ENCODE data around the gene MIER3. TPM values are rescaled to one million over a fixed set of nuclear protein-coding genes. Genes with fewer than 3 reads are reported as not detected.

Gene MIER3
- total RNA-seq, 4 donors from 2014 or later: 8.8 to 111 (median 60.8) TPM

- in situ Hi-C loops (cut with MboI; ENCODE audit: low pct_ligation_motif_present in 1 of 4, low pct_unique_long_range_greater_than_20kb in 1 of 4, low sequenced_read_pairs in 3 of 4): no loop called here
- Histone ChIP-seq H3K27ac (no peak overlapping the region), H3K9me3 (no peaks in the 10 kb centered on the region), H3K36me3 (no peaks in the 10 kb centered on the region), H3K27me3 (peaks cover 5% of the 10 kb centered on the region), H3K4me1 (peaks cover 0 to 47% (median 18%) of the 10 kb centered on the region in 4 donors), H3K4me3 (no peak overlapping the region)
- DNase-seq: no peak
- intact Hi-C loops (cut with DNase I; ENCODE audit: low total_unique reads): no loop called here
- TF ChIP-seq POLR2AphosphoS5 (IDR thresholded peaks at IDR 0.05) (no peak), EP300 (IDR thresholded peaks at IDR 0.05; ENCODE audit: low read depth) (no peak), POLR2A (IDR thresholded peaks at IDR 0.05) (no peak), CTCF (IDR thresholded peaks at IDR 0.05) (no peak)
- 78 to 85% methylated on average over 5 to 6 of the region's 6 CpGs for WGBS, 2 donors (ENCODE audit: low coverage in 1 of 2)
Measured at GRCh38 chr5:56961746-56962145, 9.8 kb upstream of the MIER3 start.

- H3K36me3 ChIP-seq: no peaks in the 10 kb centered on the region
- no peaks in the 10 kb centered on the region for H3K9me3 ChIP-seq
- 71 to 76% methylated on average over 4 of the region's 4 CpGs for WGBS, 2 donors (ENCODE audit: low coverage in 1 of 2)
- H3K27me3 ChIP-seq: peaks cover 5% of the 10 kb centered on the region
- TF ChIP-seq POLR2AphosphoS5 (IDR thresholded peaks at IDR 0.05) (no peak), POLR2A (IDR thresholded peaks at IDR 0.05) (no peak), CTCF (IDR thresholded peaks at IDR 0.05) (no peak), EP300 (IDR thresholded peaks at IDR 0.05; ENCODE audit: low read depth) (no peak)
- H3K27ac ChIP-seq: no peak overlapping the region
- no peak for DNase-seq
- in situ Hi-C loops (cut with MboI; ENCODE audit: low pct_ligation_motif_present in 1 of 4, low pct_unique_long_range_greater_than_20kb in 1 of 4, low sequenced_read_pairs in 3 of 4): no loop called here
- intact Hi-C loops (cut with DNase I; ENCODE audit: low total_unique reads): no loop called here
- no peak overlapping the region for H3K4me3 ChIP-seq
- peaks cover 0 to 38% (median 14%) of the 10 kb centered on the region in 4 donors for H3K4me1 ChIP-seq
Measured at GRCh38 chr5:56959326-56959725, 7.4 kb upstream of the MIER3 start.

GRCh38 chr5:56958595-56958994, 6.7 kb upstream of the MIER3 start:
- DNase-seq: no peak
- intact Hi-C loops (cut with DNase I; ENCODE audit: low total_unique reads): no loop called here
- Histone ChIP-seq H3K9me3 (no peaks in the 10 kb centered on the region), H3K4me3 (no peak overlapping the region), H3K4me1 (peaks cover 0 to 32% (median 12%) of the 10 kb centered on the region in 4 donors), H3K27me3 (peaks cover 5% of the 10 kb centered on the region), H3K27ac (no peak overlapping the region), H3K36me3 (no peaks in the 10 kb centered on the region)
- in situ Hi-C loops (cut with MboI; ENCODE audit: low pct_ligation_motif_present in 1 of 4, low pct_unique_long_range_greater_than_20kb in 1 of 4, low sequenced_read_pairs in 3 of 4): no loop called here
- TF ChIP-seq POLR2A (IDR thresholded peaks at IDR 0.05) (no peak), CTCF (IDR thresholded peaks at IDR 0.05) (no peak)
- 55 to 62% methylated on average over 2 of the region's 2 CpGs for WGBS, 2 donors (ENCODE audit: low coverage in 1 of 2)

- H3K27me3 ChIP-seq: peaks cover 5% of the 10 kb centered on the region
- no peak for DNase-seq
- H3K27ac ChIP-seq: no peak overlapping the region
- H3K4me1 ChIP-seq: peaks cover 4 to 35% (median 25%) of the 10 kb centered on the region in 4 donors
- intact Hi-C loops (cut with DNase I; ENCODE audit: low total_unique reads) (no loop called here), in situ Hi-C loops (cut with MboI; ENCODE audit: low pct_ligation_motif_present in 1 of 4, low pct_unique_long_range_greater_than_20kb in 1 of 4, low sequenced_read_pairs in 3 of 4) (no loop called here)
- H3K4me3 ChIP-seq: no peak overlapping the region
- peaks cover 0 to under 1% (median 0%) of the 10 kb centered on the region in 4 donors for H3K36me3 ChIP-seq
- TF ChIP-seq CTCF (IDR thresholded peaks at IDR 0.05) (no peak), POLR2AphosphoS5 (IDR thresholded peaks at IDR 0.05) (no peak), EP300 (IDR thresholded peaks at IDR 0.05; ENCODE audit: low read depth) (no peak), POLR2A (IDR thresholded peaks at IDR 0.05) (no peak)
- H3K9me3 ChIP-seq: no peaks in the 10 kb centered on the region
- WGBS, 2 donors (ENCODE audit: low coverage in 1 of 2): 93 to 100% methylated on average over 1 of the region's 1 CpG
Measured at GRCh38 chr5:56954262-56954661, 2.3 kb upstream of the MIER3 start.

Measured in transverse colon (tissue), 4 donors.